Parathyroid adenoma (tissue), 2 donors: Measurements from ENCODE around the gene PIAS1.
"Not testable (repeated sequence)": the region's sequence is repeated elsewhere in the genome, so short reads cannot be mapped to it uniquely, and the experiment has no call there.

Experiments
- H2AFZ ChIP-seq: fragments of 300-600 bp; sonication (generic); one replicate; pipeline ENCODE4 v1.7.0; 2017; ENCODE audit warnings: antibody characterized with exemption, mild to moderate bottlenecking
- H3K27ac ChIP-seq: fragments of 300-600 bp; sonication (generic); one replicate; pipeline ENCODE4 v1.7.0; 2017
- H3K27me3 ChIP-seq: fragments of 300-600 bp; sonication (generic); one replicate; pipeline ENCODE4 v1.7.0; 2017; ENCODE audit warnings: low read length; ENCODE audit not compliant: control insufficient read depth, insufficient read depth
- H3K36me3 ChIP-seq: fragments of 300-600 bp; sonication (generic); one replicate; pipeline ENCODE4 v1.7.0; 2017; ENCODE audit warnings: low read length; ENCODE audit not compliant: control insufficient read depth, insufficient read depth
- H3K4me1 ChIP-seq: fragments of 300-600 bp; sonication (generic); one replicate; pipeline ENCODE4 v1.7.0; 2017; ENCODE audit warnings: control low read depth
- H3K4me2 ChIP-seq: fragments of 300-600 bp; sonication (generic); one replicate; pipeline ENCODE4 v1.7.0; 2017; ENCODE audit warnings: low read length
- H3K4me3 ChIP-seq: fragments of 300-600 bp; sonication (generic); one replicate; pipeline ENCODE4 v1.7.0; 2017; ENCODE audit warnings: low read depth, low read length
- H3K79me2 ChIP-seq: fragments of 300-600 bp; sonication (generic); one replicate; pipeline ENCODE4 v1.7.0; 2017; ENCODE audit warnings: control low read depth
- H3K9ac ChIP-seq: fragments of 300-600 bp; sonication (generic); one replicate; pipeline ENCODE4 v1.7.0; 2017; ENCODE audit warnings: mild to moderate bottlenecking
- H3K9me3 ChIP-seq: fragments of 300-600 bp; sonication (generic); one replicate; pipeline ENCODE4 v1.7.0; 2017; ENCODE audit warnings: low read length; ENCODE audit not compliant: control insufficient read depth
- CTCF ChIP-seq: fragments of 300-600 bp; sonication (generic); IDR thresholded peaks from one replicate; pipeline ENCODE4 v1.7.0; 2017; ENCODE audit warnings: antibody characterized with exemption, mild to moderate bottlenecking
- donor health status: primary hyperparathyroidism.

Gene PIAS1

GRCh38 chr15:68154923-68155559, 100.9 kb downstream of the PIAS1 start:
- Histone ChIP-seq H2AFZ (no peak overlapping the region), H3K36me3 (no peaks in the 10 kb centered on the region), H3K4me3 (no peak overlapping the region), H3K9ac (no peak overlapping the region), H3K4me1 (no peaks in the 10 kb centered on the region), H3K79me2 (peaks cover 4% of the 10 kb centered on the region), H3K27me3 (no peaks in the 10 kb centered on the region), H3K4me2 (no peak overlapping the region), H3K9me3 (no peaks in the 10 kb centered on the region), H3K27ac (no peak overlapping the region)
- TF ChIP-seq CTCF, result peak; percentile 55

GRCh38 chr15:68157074-68157473, 103.0 kb downstream of the PIAS1 start:
- Histone ChIP-seq H2AFZ (no peak overlapping the region), H3K36me3 (no peaks in the 10 kb centered on the region), H3K27me3 (no peaks in the 10 kb centered on the region), H3K27ac (no peak overlapping the region), H3K79me2 (peaks cover 4% of the 10 kb centered on the region), H3K9ac (no peak overlapping the region), H3K4me1 (no peaks in the 10 kb centered on the region), H3K4me3 (no peak overlapping the region), H3K4me2 (no peak overlapping the region), H3K9me3 (no peaks in the 10 kb centered on the region)
- no peak for TF ChIP-seq CTCF

GRCh38 chr15:68158046-68158628, 104.0 kb downstream of the PIAS1 start:
- Histone ChIP-seq H3K4me1 (no peaks in the 10 kb centered on the region), H3K9me3 (no peaks in the 10 kb centered on the region), H3K79me2 (peaks cover 4% of the 10 kb centered on the region), H2AFZ (no peak overlapping the region), H3K9ac (no peak overlapping the region), H3K4me3 (no peak overlapping the region), H3K27ac (no peak overlapping the region), H3K36me3 (no peaks in the 10 kb centered on the region), H3K27me3 (no peaks in the 10 kb centered on the region), H3K4me2 (no peak overlapping the region)
- TF ChIP-seq CTCF, result no peak

- TF ChIP-seq CTCF, result no peak
- Histone ChIP-seq H3K4me1 (no peaks in the 10 kb centered on the region), H2AFZ (no peak overlapping the region), H3K36me3 (no peaks in the 10 kb centered on the region), H3K27ac (no peak overlapping the region), H3K27me3 (no peaks in the 10 kb centered on the region), H3K4me3 (no peak overlapping the region), H3K9me3 (no peaks in the 10 kb centered on the region), H3K9ac (no peak overlapping the region), H3K79me2 (no peaks in the 10 kb centered on the region), H3K4me2 (no peak overlapping the region)
Observed at GRCh38 chr15:68163191-68163590, 109.1 kb downstream of the PIAS1 start.

- H3K79me2 ChIP-seq, result no peaks in the 10 kb centered on the region
- H3K4me2 ChIP-seq, result no peak overlapping the region
- no peak overlapping the region for H3K4me3 ChIP-seq
- no peak overlapping the region for H2AFZ ChIP-seq
- H3K9ac ChIP-seq, result no peak overlapping the region
- no peaks in the 10 kb centered on the region for H3K9me3 ChIP-seq
- no peak overlapping the region for H3K27ac ChIP-seq
- H3K4me1 ChIP-seq, result no peaks in the 10 kb centered on the region
- H3K27me3 ChIP-seq, result no peaks in the 10 kb centered on the region
- TF ChIP-seq CTCF, result no peak
- no peaks in the 10 kb centered on the region for H3K36me3 ChIP-seq
Observed at GRCh38 chr15:68166847-68167246, 112.7 kb downstream of the PIAS1 start.

- H3K4me2 ChIP-seq, H3K36me3 ChIP-seq, H2AFZ ChIP-seq, H3K4me3 ChIP-seq, H3K79me2 ChIP-seq, H3K27ac ChIP-seq, H3K9ac ChIP-seq, H3K27me3 ChIP-seq, H3K9me3 ChIP-seq, H3K4me1 ChIP-seq: not testable (repeated sequence)
Observed at GRCh38 chr15:68172037-68172436, 117.9 kb downstream of the PIAS1 start.
